Astrocyte (in vitro differentiated cells and primary cell): ENCODE measurements around the gene INHBB. TPM values are rescaled to one million over a fixed set of nuclear protein-coding genes. Genes with fewer than 3 reads are reported as not detected.

Experiments used
- DNase-seq: peaks from one replicate; pipeline ENCODE4 v3.0.0-alpha.2; 2010; ENCODE audit warnings: low read depth
- FAIRE-seq: peaks from 2 replicates; lab custom pipeline; 2011; peaks lifted over from hg19 to GRCh38; lab: Jason Lieb, UNC
- H2AFZ ChIP-seq: 2 replicates; pipeline ENCODE4 v1.6.0; 2012; ENCODE audit warnings: low read depth, low read length, inconsistent platforms
- H3K27ac ChIP-seq: 2 replicates; pipeline ENCODE4 v1.5.1; 2011; ENCODE audit warnings: low read depth, low read length, inconsistent platforms
- H3K27me3 ChIP-seq: 2 replicates; pipeline ENCODE4 v1.6.0; 2011; ENCODE audit warnings: low read length, inconsistent platforms; ENCODE audit not compliant: insufficient read depth
- H3K36me3 ChIP-seq: 2 replicates; pipeline ENCODE4 v1.5.1; 2011; ENCODE audit warnings: low read length, inconsistent platforms; ENCODE audit not compliant: insufficient read depth
- H3K4me1 ChIP-seq: 2 replicates; pipeline ENCODE4 v1.5.1; 2011; ENCODE audit warnings: low read length, inconsistent platforms; ENCODE audit not compliant: insufficient read depth
- H3K4me2 ChIP-seq: 2 replicates; pipeline ENCODE4 v1.6.0; 2012; ENCODE audit warnings: low read length, inconsistent platforms
- H3K4me3 ChIP-seq: 2 replicates; pipeline ENCODE4 v1.5.1; 2011; ENCODE audit warnings: low read depth, mild to moderate bottlenecking, low read length, inconsistent platforms; ENCODE audit not compliant: insufficient read depth
- H3K79me2 ChIP-seq: 2 replicates; pipeline ENCODE4 v1.6.0; 2012; ENCODE audit warnings: mild to moderate bottlenecking, low read length, inconsistent platforms; ENCODE audit not compliant: insufficient read depth
- H3K9ac ChIP-seq: 2 replicates; pipeline ENCODE4 v1.6.0; 2012; ENCODE audit warnings: mild to moderate bottlenecking, low read length, inconsistent platforms
- H3K9me3 ChIP-seq: 2 replicates; pipeline ENCODE4 v1.5.1; 2012; ENCODE audit warnings: low read depth, mild to moderate bottlenecking, low read length, inconsistent platforms; ENCODE audit not compliant: insufficient read depth
- H4K20me1 ChIP-seq: 2 replicates; pipeline ENCODE4 v1.6.0; 2012; ENCODE audit warnings: low read length, inconsistent platforms; ENCODE audit not compliant: insufficient read depth
- H3K27ac Mint-ChIP-seq: one replicate; pipeline ENCODE4 v1.8.0; 2021; ENCODE audit warnings: mild to moderate bottlenecking, mixed read lengths; ENCODE audit not compliant: unreplicated experiment
- H3K27me3 Mint-ChIP-seq: one replicate; pipeline ENCODE4 v1.8.0; 2021; ENCODE audit warnings: low read depth, mixed read lengths; ENCODE audit not compliant: unreplicated experiment
- H3K36me3 Mint-ChIP-seq: one replicate; pipeline ENCODE4 v1.8.0; 2021; ENCODE audit warnings: low read depth, mixed read lengths; ENCODE audit not compliant: unreplicated experiment
- H3K4me1 Mint-ChIP-seq: one replicate; pipeline ENCODE4 v1.8.0; 2021; ENCODE audit warnings: low read depth, mixed read lengths; ENCODE audit not compliant: unreplicated experiment
- H3K4me3 Mint-ChIP-seq: one replicate; pipeline ENCODE4 v1.8.0; 2021; ENCODE audit warnings: mild to moderate bottlenecking, moderate library complexity, mixed read lengths; ENCODE audit not compliant: unreplicated experiment
- H3K9me3 Mint-ChIP-seq: one replicate; pipeline ENCODE4 v1.8.0; 2021; ENCODE audit warnings: mild to moderate bottlenecking, mixed read lengths; ENCODE audit not compliant: unreplicated experiment
- EZH2 ChIP-seq: IDR thresholded peaks from 2 replicates; pipeline ENCODE4 v1.6.1; 2012; ENCODE audit warnings: mild to moderate bottlenecking, low read length, inconsistent platforms; ENCODE audit not compliant: insufficient read depth
- total RNA-seq: library from RNA; stranded (reverse); gene quantifications from 2 replicates; pipeline ENCODE4 v1.2.1, GENCODE V29; 2021
- TF ChIP-seq, protein P1 (sequence below): IDR thresholded peaks from 2 replicates; pipeline ENCODE4 v1.5.1; 2011; ENCODE audit warnings: low read depth, mild to moderate bottlenecking, inconsistent platforms, low read length, moderate library complexity; ENCODE audit not compliant: insufficient read depth

The INHBB gene
- total RNA-seq, 1 donor from 2014 or later, result 7.1 TPM

DNA sequence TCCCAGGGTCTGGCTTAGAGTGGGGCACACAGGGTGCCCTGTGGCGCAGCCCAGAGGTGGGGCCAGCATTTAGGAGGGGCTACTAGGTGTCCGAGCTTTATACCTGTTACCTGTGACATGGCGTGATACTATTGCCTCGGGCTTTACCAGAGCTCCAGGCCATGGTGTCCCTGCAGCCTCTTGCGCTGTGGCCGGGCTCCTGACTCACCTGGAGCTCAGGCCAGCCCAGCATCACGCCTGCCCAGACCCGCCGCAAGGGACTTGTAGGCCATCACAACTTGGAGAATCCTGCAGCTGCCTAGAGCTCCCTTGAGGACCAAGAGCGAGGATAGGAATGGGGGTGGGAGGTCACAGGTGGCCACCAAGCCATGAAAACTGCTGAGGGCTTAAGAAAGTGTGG lies 8.0 kb downstream of the INHBB start:
- H3K4me2 ChIP-seq, result no peak overlapping the region
- no peak overlapping the region for H3K4me3 ChIP-seq
- no peak overlapping the region for H3K4me3 Mint-ChIP-seq
- H3K4me1 Mint-ChIP-seq, result peaks cover 4% of the 10 kb centered on the region
- H3K27ac ChIP-seq, result no peak overlapping the region
- peaks cover 44% of the 10 kb centered on the region for H3K27me3 ChIP-seq
- no peaks in the 10 kb centered on the region for H3K79me2 ChIP-seq
- no peak overlapping the region for H3K9ac ChIP-seq
- no peaks in the 10 kb centered on the region for H3K36me3 ChIP-seq
- peaks cover 78% of the 10 kb centered on the region for H3K27me3 Mint-ChIP-seq
- DNase-seq, result no peak
- H3K36me3 Mint-ChIP-seq, result peaks cover 4% of the 10 kb centered on the region
- TF ChIP-seq, protein P1, sequence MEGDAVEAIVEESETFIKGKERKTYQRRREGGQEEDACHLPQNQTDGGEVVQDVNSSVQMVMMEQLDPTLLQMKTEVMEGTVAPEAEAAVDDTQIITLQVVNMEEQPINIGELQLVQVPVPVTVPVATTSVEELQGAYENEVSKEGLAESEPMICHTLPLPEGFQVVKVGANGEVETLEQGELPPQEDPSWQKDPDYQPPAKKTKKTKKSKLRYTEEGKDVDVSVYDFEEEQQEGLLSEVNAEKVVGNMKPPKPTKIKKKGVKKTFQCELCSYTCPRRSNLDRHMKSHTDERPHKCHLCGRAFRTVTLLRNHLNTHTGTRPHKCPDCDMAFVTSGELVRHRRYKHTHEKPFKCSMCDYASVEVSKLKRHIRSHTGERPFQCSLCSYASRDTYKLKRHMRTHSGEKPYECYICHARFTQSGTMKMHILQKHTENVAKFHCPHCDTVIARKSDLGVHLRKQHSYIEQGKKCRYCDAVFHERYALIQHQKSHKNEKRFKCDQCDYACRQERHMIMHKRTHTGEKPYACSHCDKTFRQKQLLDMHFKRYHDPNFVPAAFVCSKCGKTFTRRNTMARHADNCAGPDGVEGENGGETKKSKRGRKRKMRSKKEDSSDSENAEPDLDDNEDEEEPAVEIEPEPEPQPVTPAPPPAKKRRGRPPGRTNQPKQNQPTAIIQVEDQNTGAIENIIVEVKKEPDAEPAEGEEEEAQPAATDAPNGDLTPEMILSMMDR, result no peak
- no peak for TF ChIP-seq EZH2
- no peak overlapping the region for H3K27ac Mint-ChIP-seq
- FAIRE-seq, result no peak
- peaks cover under 1% of the 10 kb centered on the region for H4K20me1 ChIP-seq
- no peak overlapping the region for H2AFZ ChIP-seq
- no peaks in the 10 kb centered on the region for H3K4me1 ChIP-seq
- peaks cover 3% of the 10 kb centered on the region for H3K9me3 Mint-ChIP-seq
- H3K9me3 ChIP-seq, result no peaks in the 10 kb centered on the region

DNA sequence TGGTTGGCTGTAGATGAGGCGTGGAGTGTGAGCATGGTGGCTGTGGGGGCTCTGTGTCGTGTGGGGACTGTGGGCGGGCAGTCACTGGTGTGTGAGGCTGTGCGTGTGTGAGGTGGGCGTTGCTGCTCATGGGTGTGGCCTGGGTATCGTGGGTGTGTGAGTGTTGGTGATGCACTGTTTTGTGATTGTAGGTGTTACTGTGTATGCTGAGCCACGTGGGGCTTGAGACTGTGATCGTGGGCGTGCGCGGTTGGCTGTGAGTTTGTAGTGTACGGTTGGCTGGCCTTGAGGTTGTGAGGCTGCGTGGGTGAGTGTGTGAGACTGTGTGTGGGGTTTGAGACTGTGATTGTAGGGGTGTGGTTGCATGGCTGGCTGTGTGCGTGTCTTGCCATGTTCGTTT lies 8.5 kb downstream of the INHBB start:
- FAIRE-seq (no peak), DNase-seq (no peak)
- Mint-ChIP-seq H3K36me3 (peaks cover 4% of the 10 kb centered on the region), H3K4me1 (peaks cover 1% of the 10 kb centered on the region), H3K27ac (no peak overlapping the region), H3K4me3 (no peak overlapping the region), H3K9me3 (peaks cover 3% of the 10 kb centered on the region), H3K27me3 (peaks cover 81% of the 10 kb centered on the region)
- H3K4me3 ChIP-seq, result no peak overlapping the region
- H3K4me1 ChIP-seq, result no peaks in the 10 kb centered on the region
- no peak overlapping the region for H3K9ac ChIP-seq
- H3K27me3 ChIP-seq, result peaks cover 39% of the 10 kb centered on the region
- no peak overlapping the region for H2AFZ ChIP-seq
- no peak overlapping the region for H3K4me2 ChIP-seq
- H4K20me1 ChIP-seq, result no peaks in the 10 kb centered on the region
- H3K36me3 ChIP-seq, result no peaks in the 10 kb centered on the region
- H3K9me3 ChIP-seq, result no peaks in the 10 kb centered on the region
- no peak overlapping the region for H3K27ac ChIP-seq
- H3K79me2 ChIP-seq, result no peaks in the 10 kb centered on the region
- TF ChIP-seq, protein P1, result no peak
- no peak for TF ChIP-seq EZH2

DNA sequence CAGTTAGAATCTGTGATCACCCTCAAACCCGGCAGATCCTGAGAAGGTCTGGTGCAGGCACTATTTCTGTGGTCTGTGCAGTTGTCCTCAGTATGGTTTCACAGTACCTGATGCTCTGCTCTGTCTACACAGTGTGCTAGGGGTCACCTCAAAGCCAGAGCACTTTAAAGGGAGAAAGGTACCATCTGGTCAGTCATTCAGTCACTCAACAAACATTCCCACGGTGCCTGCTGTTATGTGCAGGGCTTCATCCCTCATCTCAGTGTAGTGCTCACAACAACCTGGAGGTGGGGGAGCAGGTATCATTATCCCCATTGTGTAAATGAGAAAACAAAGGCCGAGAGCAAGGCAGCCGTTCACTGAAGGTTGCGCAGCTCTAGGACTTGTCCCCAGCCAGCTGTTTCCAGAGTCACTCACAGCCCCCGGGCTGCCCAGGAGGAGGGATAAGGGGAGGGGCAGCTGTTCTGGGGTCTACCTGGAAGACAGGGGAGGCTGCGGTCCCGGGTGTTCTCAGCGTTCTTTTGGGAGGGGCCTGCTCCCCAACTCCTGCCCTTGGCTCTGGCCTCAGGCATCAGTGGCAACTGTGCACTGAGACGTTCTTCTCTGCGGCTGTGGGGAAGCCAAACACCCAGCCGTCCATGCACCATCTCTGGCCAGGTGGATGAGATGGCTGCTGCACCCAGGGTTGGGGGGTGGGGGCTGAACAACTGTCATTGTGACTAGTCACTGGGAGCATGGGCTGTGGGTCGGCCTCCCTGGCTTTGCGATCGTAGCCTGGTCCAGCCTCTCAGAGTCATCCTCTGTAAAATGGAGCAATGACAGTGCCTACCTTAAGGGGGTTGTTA lies 9.2 kb downstream of the INHBB start:
- Histone ChIP-seq H3K4me2 (no peak overlapping the region), H2AFZ (no peak overlapping the region), H3K4me3 (no peak overlapping the region), H3K4me1 (peaks cover 2% of the 10 kb centered on the region), H3K36me3 (no peaks in the 10 kb centered on the region), H3K27me3 (peaks cover 32% of the 10 kb centered on the region), H4K20me1 (no peaks in the 10 kb centered on the region), H3K9me3 (no peaks in the 10 kb centered on the region), H3K9ac (no peak overlapping the region), H3K27ac (no peak overlapping the region), H3K79me2 (no peaks in the 10 kb centered on the region)
- Mint-ChIP-seq H3K27ac (no peak overlapping the region), H3K27me3 (peaks cover 76% of the 10 kb centered on the region), H3K4me1 (peaks cover 1% of the 10 kb centered on the region), H3K4me3 (no peak overlapping the region), H3K36me3 (peaks cover 4% of the 10 kb centered on the region), H3K9me3 (peaks cover 3% of the 10 kb centered on the region)
- TF ChIP-seq, protein P1, result no peak
- no peak for TF ChIP-seq EZH2
- FAIRE-seq, result no peak
- DNase-seq, result no peak
